GM12878 (cell line): Measurements from ENCODE around the gene CWC27. TPM values are rescaled to one million over a fixed set of nuclear protein-coding genes. Genes with fewer than 3 reads are reported as not detected.
A peak's percentile ranks its signal among the peaks of the same experiment; 100 is the strongest.

Experiments used
- CBFB ChIP-seq: IDR thresholded peaks from 2 replicates; pipeline ENCODE4 v1.6.1; 2016; ENCODE audit warnings: antibody characterized with exemption, low read depth
- CREM ChIP-seq: IDR thresholded peaks from 2 replicates; pipeline ENCODE4 v1.6.1; 2014; ENCODE audit warnings: antibody characterized with exemption, low read depth
- GATAD2B ChIP-seq: fragments of 450-650 bp; conservative IDR thresholded peaks from 2 replicates; pipeline ENCODE4 v1.6.1; 2017; ENCODE audit warnings: low read depth, mild to moderate bottlenecking, moderate library complexity
- HDGF ChIP-seq: fragments of 450-650 bp; IDR thresholded peaks from 2 replicates; pipeline ENCODE4 v1.6.1; 2016; ENCODE audit warnings: antibody characterized with exemption
- JUNB ChIP-seq: IDR thresholded peaks from 2 replicates; pipeline ENCODE4 v1.6.1; 2016; ENCODE audit warnings: antibody characterized with exemption, mild to moderate bottlenecking
- NR2C2 ChIP-seq: IDR thresholded peaks from 2 replicates; pipeline ENCODE4 v1.6.1; 2011; ENCODE audit warnings: borderline replicate concordance, low read depth; ENCODE audit not compliant: control insufficient read depth, insufficient read length
- NR2F1 ChIP-seq: fragments of 450-650 bp; conservative IDR thresholded peaks from 2 replicates; pipeline ENCODE4 v1.6.1; 2017; ENCODE audit warnings: mild to moderate bottlenecking
- RELA ChIP-seq: fragments of 450-650 bp; IDR thresholded peaks from 2 replicates; pipeline ENCODE4 v1.8.0; 2014; ENCODE audit warnings: borderline replicate concordance; ENCODE audit not compliant: partially characterized antibody
- TAF1 ChIP-seq: IDR thresholded peaks from 2 replicates; pipeline ENCODE4 v1.6.1; 2011; ENCODE audit warnings: mild to moderate bottlenecking, low read depth, low read length, borderline replicate concordance
- TBL1XR1 ChIP-seq: IDR thresholded peaks from 2 replicates; pipeline ENCODE4 v1.6.1; 2012; ENCODE audit warnings: low read depth, low read length, improper control_type of control experiment
- ZNF207 ChIP-seq: fragments of 450-650 bp; IDR thresholded peaks from 2 replicates; pipeline ENCODE4 v1.6.1; 2014; ENCODE audit warnings: antibody characterized with exemption, mild to moderate bottlenecking, borderline replicate concordance
- ZNF217 ChIP-seq: fragments of 450-650 bp; IDR thresholded peaks from 2 replicates; pipeline ENCODE4 v1.6.1; 2017; ENCODE audit warnings: antibody characterized with exemption, mild to moderate bottlenecking
- ZNF622 ChIP-seq: fragments of 450-650 bp; IDR thresholded peaks from 2 replicates; pipeline ENCODE4 v1.6.1; 2017; ENCODE audit warnings: mild to moderate bottlenecking, inconsistent platforms
- polyA plus RNA-seq, 11 experiments: library from polyadenylated mRNA; depleted of rRNA in 4 of 11; unstranded in 6 of 11; stranded (reverse) in 5 of 11; fragments of >200 nt; fragmentation: Nextera tagmentation in 4 of 11; fragmentation: Illumina TruSeq in 1 of 11; extraction: Ambion mirVana in 4 of 11; extraction: Trizol in 1 of 11; gene quantifications; 1 replicate in 1 of 11; 2 replicates in 10 of 11; pipeline versions ENCODE4 v1.2.1 to v1.2.3, GENCODE V29; 2011 to 2016; ENCODE audit warnings: inconsistent platforms in 2 of 11, missing spikeins in 2 of 11, low read depth in 1 of 11
- total RNA-seq, 4 experiments: library from RNA; depleted of rRNA in 3 of 4; stranded (reverse); fragments of >200 nt in 3 of 4; fragmentation: Illumina TruSeq in 1 of 4; extraction: Trizol in 1 of 4; gene quantifications; 2 replicates each; pipeline versions ENCODE4 v1.2.1 to v1.2.3, GENCODE V29; 2013 to 2021
- TF ChIP-seq, protein P1 (sequence below): IDR thresholded peaks from 2 replicates; pipeline ENCODE4 v1.6.1; 2012; ENCODE audit warnings: low read depth, low read length, improper control_type of control experiment
- TF ChIP-seq, protein P2 (sequence below): fragments of 450-650 bp; formaldehyde crosslinking; IDR thresholded peaks from 2 replicates; pipeline ENCODE4 v1.4.0; 2020; ENCODE audit warnings: mild to moderate bottlenecking, moderate library complexity
- TF ChIP-seq, protein P3 (sequence below), 3 experiments: IDR thresholded peaks in 2 of 3; conservative IDR thresholded peaks in 1 of 3; 2 replicates each; pipeline ENCODE4 v1.5.1; 2011; ENCODE audit warnings: low read depth in 3 of 3, low read length in 3 of 3, mild to moderate bottlenecking in 3 of 3, control low read depth in 2 of 3, moderate library complexity in 2 of 3, inconsistent platforms in 1 of 3, mixed read lengths in 1 of 3; ENCODE audit not compliant: control insufficient read depth in 2 of 3, insufficient read depth in 1 of 3; ENCODE audit errors: extremely low read depth in 1 of 3
- TF ChIP-seq, protein P4 (sequence below): fragments of 450-650 bp; formaldehyde crosslinking; IDR thresholded peaks from 2 replicates; pipeline ENCODE4 v1.5.0; 2022; ENCODE audit warnings: mild to moderate bottlenecking, missing genetic modification characterization
- TF ChIP-seq, protein P5 (sequence below): IDR thresholded peaks from 2 replicates; pipeline ENCODE4 v1.6.1; 2012; ENCODE audit warnings: low read length, inconsistent platforms

Gene CWC27
- total and polyA plus RNA-seq, 10 of the 15 experiments (the other 5 are each of a cell fraction or from before 2014, with no cell fraction given): 21.7 to 61.9 (median 47.0) TPM

DNA sequence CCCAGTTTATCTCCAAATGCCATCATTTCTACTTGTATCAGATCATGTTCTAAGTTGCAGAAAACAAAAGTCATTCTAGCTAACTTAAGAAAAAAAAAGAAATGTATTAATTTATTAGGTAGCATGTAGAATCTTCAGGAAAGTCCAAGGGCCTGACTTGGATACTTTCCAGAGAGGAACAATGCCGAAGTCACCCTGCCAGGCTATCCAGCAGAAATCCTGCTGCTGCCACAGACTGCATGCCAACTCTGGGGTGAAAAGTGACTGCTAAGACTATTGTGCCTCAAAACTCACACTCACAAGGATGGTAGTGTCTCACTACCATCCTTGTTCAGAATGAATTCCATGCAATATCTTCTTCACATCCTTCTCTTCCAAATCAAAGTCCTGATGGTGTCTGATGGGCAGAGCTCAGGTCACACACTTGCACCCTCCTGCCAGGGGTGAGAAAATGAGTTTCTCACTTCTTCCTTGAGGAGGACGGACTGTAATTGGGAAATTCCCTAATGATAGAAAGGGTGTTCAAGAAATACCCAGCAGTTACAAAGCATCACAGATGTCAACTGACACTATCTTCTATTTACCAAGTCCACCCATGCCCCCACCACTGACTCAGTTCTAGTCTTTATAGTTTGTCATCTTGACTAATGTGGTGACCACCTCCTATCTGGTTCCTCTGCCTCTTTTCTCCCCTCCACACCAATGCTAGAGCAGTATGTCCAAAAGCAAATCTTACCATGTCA is 279.4 kb downstream of the CWC27 start (continued):
- peak; percentile 84 for TF ChIP-seq JUNB
- no peak for TF ChIP-seq ZNF217
- no peak for TF ChIP-seq CBFB
- TF ChIP-seq, protein P1, sequence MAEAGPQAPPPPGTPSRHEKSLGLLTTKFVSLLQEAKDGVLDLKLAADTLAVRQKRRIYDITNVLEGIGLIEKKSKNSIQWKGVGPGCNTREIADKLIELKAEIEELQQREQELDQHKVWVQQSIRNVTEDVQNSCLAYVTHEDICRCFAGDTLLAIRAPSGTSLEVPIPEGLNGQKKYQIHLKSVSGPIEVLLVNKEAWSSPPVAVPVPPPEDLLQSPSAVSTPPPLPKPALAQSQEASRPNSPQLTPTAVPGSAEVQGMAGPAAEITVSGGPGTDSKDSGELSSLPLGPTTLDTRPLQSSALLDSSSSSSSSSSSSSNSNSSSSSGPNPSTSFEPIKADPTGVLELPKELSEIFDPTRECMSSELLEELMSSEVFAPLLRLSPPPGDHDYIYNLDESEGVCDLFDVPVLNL: no peak
- no peak for TF ChIP-seq ZNF207
- no peak for TF ChIP-seq TAF1
- TF ChIP-seq CREM: peak; percentile 77; the same call in 1 of the 2 replicates
- TF ChIP-seq, protein P2, sequence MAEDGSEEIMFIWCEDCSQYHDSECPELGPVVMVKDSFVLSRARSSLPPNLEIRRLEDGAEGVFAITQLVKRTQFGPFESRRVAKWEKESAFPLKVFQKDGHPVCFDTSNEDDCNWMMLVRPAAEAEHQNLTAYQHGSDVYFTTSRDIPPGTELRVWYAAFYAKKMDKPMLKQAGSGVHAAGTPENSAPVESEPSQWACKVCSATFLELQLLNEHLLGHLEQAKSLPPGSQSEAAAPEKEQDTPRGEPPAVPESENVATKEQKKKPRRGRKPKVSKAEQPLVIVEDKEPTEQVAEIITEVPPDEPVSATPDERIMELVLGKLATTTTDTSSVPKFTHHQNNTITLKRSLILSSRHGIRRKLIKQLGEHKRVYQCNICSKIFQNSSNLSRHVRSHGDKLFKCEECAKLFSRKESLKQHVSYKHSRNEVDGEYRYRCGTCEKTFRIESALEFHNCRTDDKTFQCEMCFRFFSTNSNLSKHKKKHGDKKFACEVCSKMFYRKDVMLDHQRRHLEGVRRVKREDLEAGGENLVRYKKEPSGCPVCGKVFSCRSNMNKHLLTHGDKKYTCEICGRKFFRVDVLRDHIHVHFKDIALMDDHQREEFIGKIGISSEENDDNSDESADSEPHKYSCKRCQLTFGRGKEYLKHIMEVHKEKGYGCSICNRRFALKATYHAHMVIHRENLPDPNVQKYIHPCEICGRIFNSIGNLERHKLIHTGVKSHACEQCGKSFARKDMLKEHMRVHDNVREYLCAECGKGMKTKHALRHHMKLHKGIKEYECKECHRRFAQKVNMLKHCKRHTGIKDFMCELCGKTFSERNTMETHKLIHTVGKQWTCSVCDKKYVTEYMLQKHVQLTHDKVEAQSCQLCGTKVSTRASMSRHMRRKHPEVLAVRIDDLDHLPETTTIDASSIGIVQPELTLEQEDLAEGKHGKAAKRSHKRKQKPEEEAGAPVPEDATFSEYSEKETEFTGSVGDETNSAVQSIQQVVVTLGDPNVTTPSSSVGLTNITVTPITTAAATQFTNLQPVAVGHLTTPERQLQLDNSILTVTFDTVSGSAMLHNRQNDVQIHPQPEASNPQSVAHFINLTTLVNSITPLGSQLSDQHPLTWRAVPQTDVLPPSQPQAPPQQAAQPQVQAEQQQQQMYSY (CRISPR knock-in tag): no peak
- TF ChIP-seq GATAD2B: peak; percentile 49
- peak; percentile 85 for TF ChIP-seq RELA
- TF ChIP-seq HDGF: no peak
- TF ChIP-seq, protein P3, sequence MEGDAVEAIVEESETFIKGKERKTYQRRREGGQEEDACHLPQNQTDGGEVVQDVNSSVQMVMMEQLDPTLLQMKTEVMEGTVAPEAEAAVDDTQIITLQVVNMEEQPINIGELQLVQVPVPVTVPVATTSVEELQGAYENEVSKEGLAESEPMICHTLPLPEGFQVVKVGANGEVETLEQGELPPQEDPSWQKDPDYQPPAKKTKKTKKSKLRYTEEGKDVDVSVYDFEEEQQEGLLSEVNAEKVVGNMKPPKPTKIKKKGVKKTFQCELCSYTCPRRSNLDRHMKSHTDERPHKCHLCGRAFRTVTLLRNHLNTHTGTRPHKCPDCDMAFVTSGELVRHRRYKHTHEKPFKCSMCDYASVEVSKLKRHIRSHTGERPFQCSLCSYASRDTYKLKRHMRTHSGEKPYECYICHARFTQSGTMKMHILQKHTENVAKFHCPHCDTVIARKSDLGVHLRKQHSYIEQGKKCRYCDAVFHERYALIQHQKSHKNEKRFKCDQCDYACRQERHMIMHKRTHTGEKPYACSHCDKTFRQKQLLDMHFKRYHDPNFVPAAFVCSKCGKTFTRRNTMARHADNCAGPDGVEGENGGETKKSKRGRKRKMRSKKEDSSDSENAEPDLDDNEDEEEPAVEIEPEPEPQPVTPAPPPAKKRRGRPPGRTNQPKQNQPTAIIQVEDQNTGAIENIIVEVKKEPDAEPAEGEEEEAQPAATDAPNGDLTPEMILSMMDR (IDR thresholded peaks at IDR 0.05 in 2 of 3, conservative IDR thresholded peaks at IDR 0.05 in 1 of 3; ENCODE audit: control insufficient read depth in 2 of 3, extremely low read depth in 1 of 3, insufficient read depth in 1 of 3, low read depth in 3 of 3, low read length in 3 of 3): no peak
- TF ChIP-seq, protein P4, sequence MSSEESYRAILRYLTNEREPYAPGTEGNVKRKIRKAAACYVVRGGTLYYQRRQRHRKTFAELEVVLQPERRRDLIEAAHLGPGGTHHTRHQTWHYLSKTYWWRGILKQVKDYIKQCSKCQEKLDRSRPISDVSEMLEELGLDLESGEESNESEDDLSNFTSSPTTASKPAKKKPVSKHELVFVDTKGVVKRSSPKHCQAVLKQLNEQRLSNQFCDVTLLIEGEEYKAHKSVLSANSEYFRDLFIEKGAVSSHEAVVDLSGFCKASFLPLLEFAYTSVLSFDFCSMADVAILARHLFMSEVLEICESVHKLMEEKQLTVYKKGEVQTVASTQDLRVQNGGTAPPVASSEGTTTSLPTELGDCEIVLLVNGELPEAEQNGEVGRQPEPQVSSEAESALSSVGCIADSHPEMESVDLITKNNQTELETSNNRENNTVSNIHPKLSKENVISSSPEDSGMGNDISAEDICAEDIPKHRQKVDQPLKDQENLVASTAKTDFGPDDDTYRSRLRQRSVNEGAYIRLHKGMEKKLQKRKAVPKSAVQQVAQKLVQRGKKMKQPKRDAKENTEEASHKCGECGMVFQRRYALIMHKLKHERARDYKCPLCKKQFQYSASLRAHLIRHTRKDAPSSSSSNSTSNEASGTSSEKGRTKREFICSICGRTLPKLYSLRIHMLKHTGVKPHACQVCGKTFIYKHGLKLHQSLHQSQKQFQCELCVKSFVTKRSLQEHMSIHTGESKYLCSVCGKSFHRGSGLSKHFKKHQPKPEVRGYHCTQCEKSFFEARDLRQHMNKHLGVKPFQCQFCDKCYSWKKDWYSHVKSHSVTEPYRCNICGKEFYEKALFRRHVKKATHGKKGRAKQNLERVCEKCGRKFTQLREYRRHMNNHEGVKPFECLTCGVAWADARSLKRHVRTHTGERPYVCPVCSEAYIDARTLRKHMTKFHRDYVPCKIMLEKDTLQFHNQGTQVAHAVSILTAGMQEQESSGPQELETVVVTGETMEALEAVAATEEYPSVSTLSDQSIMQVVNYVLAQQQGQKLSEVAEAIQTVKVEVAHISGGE (CRISPR knock-in tag): no peak
- no peak for TF ChIP-seq NR2C2
- TF ChIP-seq TBL1XR1: no peak
- TF ChIP-seq, protein P5, sequence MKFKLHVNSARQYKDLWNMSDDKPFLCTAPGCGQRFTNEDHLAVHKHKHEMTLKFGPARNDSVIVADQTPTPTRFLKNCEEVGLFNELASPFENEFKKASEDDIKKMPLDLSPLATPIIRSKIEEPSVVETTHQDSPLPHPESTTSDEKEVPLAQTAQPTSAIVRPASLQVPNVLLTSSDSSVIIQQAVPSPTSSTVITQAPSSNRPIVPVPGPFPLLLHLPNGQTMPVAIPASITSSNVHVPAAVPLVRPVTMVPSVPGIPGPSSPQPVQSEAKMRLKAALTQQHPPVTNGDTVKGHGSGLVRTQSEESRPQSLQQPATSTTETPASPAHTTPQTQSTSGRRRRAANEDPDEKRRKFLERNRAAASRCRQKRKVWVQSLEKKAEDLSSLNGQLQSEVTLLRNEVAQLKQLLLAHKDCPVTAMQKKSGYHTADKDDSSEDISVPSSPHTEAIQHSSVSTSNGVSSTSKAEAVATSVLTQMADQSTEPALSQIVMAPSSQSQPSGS: peak; percentile 66; the same call in 1 of the 2 replicates
- no peak for TF ChIP-seq ZNF622
- peak; percentile 37; the same call in 1 of the 2 replicates for TF ChIP-seq NR2F1
